ENCODE results near the gene ANXA8L1.
"Not testable (repeated sequence)": the region's sequence is repeated elsewhere in the genome, so short reads cannot be mapped to it uniquely, and the experiment has no call there.

ANXA8L1 gene

GRCh38 chr10:46375406-46375805 is at the start of gene ANXA8L1:
Gene ANXA8L1, plus strand, starts transcription at chr10:46375776. Its CDS starts 76 bp downstream, at chr10:46375852.
- not testable (repeated sequence) for DNase-seq (ENCODE audit: low read depth in 3 of 3)

GRCh38 chr10:46326066-46326465 is 49.5 kb upstream of the ANXA8L1 start:
- no peak for DNase-seq (ENCODE audit: low read depth in 3 of 3)

- DNase-seq (ENCODE audit: low read depth in 3 of 3): no peak
Measured at GRCh38 chr10:46326971-46327370, 48.6 kb upstream of the ANXA8L1 start.

- DNase-seq (ENCODE audit: low read depth in 3 of 3): no peak
Measured at GRCh38 chr10:46327685-46328084, 47.9 kb upstream of the ANXA8L1 start.

- no peak for DNase-seq (ENCODE audit: low read depth in 3 of 3)
Measured at GRCh38 chr10:46328853-46329689, 46.5 kb upstream of the ANXA8L1 start.

- DNase-seq (ENCODE audit: low read depth in 3 of 3): no peak
Measured at GRCh38 chr10:46329690-46330016, 45.9 kb upstream of the ANXA8L1 start.

- DNase-seq (ENCODE audit: low read depth in 3 of 3): no peak
Measured at GRCh38 chr10:46330894-46331293, 44.7 kb upstream of the ANXA8L1 start.

- not testable (repeated sequence) for DNase-seq (ENCODE audit: low read depth in 3 of 3)
Measured at GRCh38 chr10:46365484-46365883, 10.1 kb upstream of the ANXA8L1 start.

- not testable (repeated sequence) for DNase-seq (ENCODE audit: low read depth in 3 of 3)
Measured at GRCh38 chr10:46367209-46367608, 8.4 kb upstream of the ANXA8L1 start.

- DNase-seq (ENCODE audit: low read depth in 3 of 3): not testable (repeated sequence)
Measured at GRCh38 chr10:46367666-46368240, 7.8 kb upstream of the ANXA8L1 start.

- DNase-seq (ENCODE audit: low read depth in 3 of 3): not testable (repeated sequence)
Measured at GRCh38 chr10:46368956-46369355, 6.6 kb upstream of the ANXA8L1 start.

- DNase-seq (ENCODE audit: low read depth in 3 of 3): not testable (repeated sequence)
Measured at GRCh38 chr10:46374410-46374809, 1.2 kb upstream of the ANXA8L1 start.

GRCh38 chr10:46377022-46377421 is 1.4 kb downstream of the ANXA8L1 start:
- not testable (repeated sequence) for DNase-seq (ENCODE audit: low read depth in 3 of 3)

GRCh38 chr10:46377651-46378050 is 2.1 kb downstream of the ANXA8L1 start:
- not testable (repeated sequence) for DNase-seq (ENCODE audit: low read depth in 3 of 3)

- DNase-seq (ENCODE audit: low read depth in 3 of 3): not testable (repeated sequence)
Measured at GRCh38 chr10:46378108-46378507, 2.5 kb downstream of the ANXA8L1 start.

- not testable (repeated sequence) for DNase-seq (ENCODE audit: low read depth in 3 of 3)
Measured at GRCh38 chr10:46379233-46379848, 3.8 kb downstream of the ANXA8L1 start.

- not testable (repeated sequence) for DNase-seq (ENCODE audit: low read depth in 3 of 3)
Measured at GRCh38 chr10:46385858-46386257, 10.3 kb downstream of the ANXA8L1 start.

GRCh38 chr10:46386694-46387093 is 11.1 kb downstream of the ANXA8L1 start:
- not testable (repeated sequence) for DNase-seq (ENCODE audit: low read depth in 3 of 3)

- DNase-seq (ENCODE audit: low read depth in 3 of 3): not testable (repeated sequence)
Measured at GRCh38 chr10:46387309-46387902, 11.8 kb downstream of the ANXA8L1 start.

GRCh38 chr10:46391422-46391821 is 15.8 kb downstream of the ANXA8L1 start:
- DNase-seq (ENCODE audit: low read depth in 3 of 3): not testable (repeated sequence)

GRCh38 chr10:46396441-46397279 is 21.1 kb downstream of the ANXA8L1 start:
- DNase-seq (ENCODE audit: low read depth in 3 of 3): not testable (repeated sequence)
